Measurements from ENCODE around the gene AHRR. TPM values are rescaled to one million over a fixed set of nuclear protein-coding genes. Genes with fewer than 3 reads are reported as not detected.

The AHRR gene
- total and polyA plus RNA-seq, 2 experiments from 2014 or later: 0.27 to 1.8 TPM

GRCh38 chr5:355958-356357 lies 34.4 kb downstream of the AHRR start (continued):
- TF ChIP-seq ZNF462 (CRISPR knock-in tag; IDR thresholded peaks at IDR 0.05): no peak
- TF ChIP-seq EZH2 (IDR thresholded peaks at IDR 0.05; ENCODE audit: low read depth, unreplicated experiment): no peak

DNA sequence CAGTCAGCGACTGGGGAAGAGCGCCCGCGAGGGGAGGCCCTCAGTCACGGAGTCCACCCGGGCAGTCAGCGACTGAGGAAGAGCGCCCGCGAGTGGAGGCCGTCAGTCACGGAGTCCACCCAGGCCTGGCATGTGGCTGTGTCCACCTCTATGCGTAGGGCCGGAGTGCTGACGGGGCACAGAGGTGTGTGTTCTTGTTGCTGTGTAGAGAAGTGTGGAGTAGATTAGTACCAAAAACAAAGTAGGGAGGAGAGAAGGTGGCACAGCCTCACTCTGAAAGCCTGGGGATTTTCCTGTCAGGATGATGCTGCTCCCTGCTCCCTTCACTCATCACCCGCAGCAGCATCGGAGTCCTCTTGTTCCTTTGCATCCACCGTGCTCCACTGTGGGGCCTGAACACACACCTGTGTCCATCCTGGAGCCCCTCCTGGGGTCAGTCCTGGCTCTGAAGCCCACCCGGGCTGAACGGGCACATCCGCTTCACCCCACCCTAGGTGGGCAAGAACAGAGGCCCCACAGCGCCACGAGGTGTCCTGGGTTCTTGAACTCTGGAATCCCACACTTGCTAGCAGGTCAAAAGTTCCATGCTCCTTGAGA lies 37.9 kb downstream of the AHRR start:
- Mint-ChIP-seq H3K27ac (no peak overlapping the region), H3K9me3 (no peaks in the 10 kb centered on the region; the same call in 2 of the 3 replicates), H3K4me1 (no peaks in the 10 kb centered on the region; the same call in 2 of the 3 replicates), H3K27me3 (ENCODE audit: insufficient read depth, low read depth, poor library complexity) (peaks cover 8% of the 10 kb centered on the region), H3K36me3 (ENCODE audit: low read depth) (no peaks in the 10 kb centered on the region; the same call in 2 of the 3 replicates), H3K4me3 (no peak overlapping the region)
- DNase-seq (ENCODE audit: low spot score) (no peak), ATAC-seq (no peak)
- TF ChIP-seq EZH2phosphoT487 (IDR thresholded peaks at IDR 0.05; ENCODE audit: unreplicated experiment) (no peak), NANOG (IDR thresholded peaks at IDR 0.05; ENCODE audit: borderline replicate concordance) (no peak), ZNF114 (CRISPR knock-in tag; IDR thresholded peaks at IDR 0.05) (no peak), ETS1 (IDR thresholded peaks at IDR 0.05) (no peak), EZH2 (IDR thresholded peaks at IDR 0.05; ENCODE audit: low read depth, unreplicated experiment) (no peak), ZNF462 (CRISPR knock-in tag; IDR thresholded peaks at IDR 0.05) (no peak), ZNF331 (CRISPR knock-in tag; IDR thresholded peaks at IDR 0.05; ENCODE audit: low read depth) (no peak)
- Histone ChIP-seq H3K36me3 (ENCODE audit: insufficient read depth) (no peaks in the 10 kb centered on the region), H3F3A (replicated peaks; ENCODE audit: low read depth) (no peaks in the 10 kb centered on the region), H3K4me2 (no peak overlapping the region), H3K4me1 (ENCODE audit: insufficient read depth) (no peaks in the 10 kb centered on the region), H3K27me3 (ENCODE audit: insufficient read depth) (no peaks in the 10 kb centered on the region), H2AFZ (no peak overlapping the region), H3K4me3 (no peak overlapping the region), H3K27ac (ENCODE audit: low read depth) (no peak overlapping the region), H4K20me1 (replicated peaks; ENCODE audit: insufficient read depth) (no peaks in the 10 kb centered on the region), H3K79me2 (replicated peaks; ENCODE audit: insufficient read depth) (no peaks in the 10 kb centered on the region), H3K9me2 (ENCODE audit: insufficient read depth) (no peaks in the 10 kb centered on the region)
